ENCODE measurements around the gene RBAK. TPM values are rescaled to one million over a fixed set of nuclear protein-coding genes. Genes with fewer than 3 reads are reported as not detected.
"Not testable (repeated sequence)": the region's sequence is repeated elsewhere in the genome, so short reads cannot be mapped to it uniquely, and the experiment has no call there.

Gene RBAK
- total RNA-seq, 4 donors from 2014 or later = 7.6 to 12.0 (median 9.7) TPM

DNA sequence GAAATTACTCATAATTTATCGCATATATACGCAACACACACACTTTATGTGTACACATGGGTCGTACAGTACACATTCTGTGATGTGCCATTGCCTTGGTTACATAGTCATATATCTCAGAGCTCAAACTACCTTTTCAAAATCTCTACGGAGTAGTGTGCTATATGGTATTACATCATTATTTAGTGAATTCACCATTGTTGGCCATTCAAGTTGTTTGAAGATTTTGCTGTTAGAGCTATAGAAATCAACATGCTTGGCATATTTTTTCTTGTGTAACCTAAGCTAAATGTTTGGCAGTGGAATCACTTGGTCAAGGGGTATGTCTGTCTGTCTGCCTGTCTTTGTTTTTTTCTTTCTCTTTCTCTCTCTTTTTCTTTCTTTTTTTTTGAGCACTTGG lies 44.7 kb upstream of the RBAK start:
- intact Hi-C loops (cut with DNase I; ENCODE audit: low total_unique reads) = no loop called here
- no peak for TF ChIP-seq POLR2A (IDR thresholded peaks at IDR 0.05)
- TF ChIP-seq, protein P1, sequence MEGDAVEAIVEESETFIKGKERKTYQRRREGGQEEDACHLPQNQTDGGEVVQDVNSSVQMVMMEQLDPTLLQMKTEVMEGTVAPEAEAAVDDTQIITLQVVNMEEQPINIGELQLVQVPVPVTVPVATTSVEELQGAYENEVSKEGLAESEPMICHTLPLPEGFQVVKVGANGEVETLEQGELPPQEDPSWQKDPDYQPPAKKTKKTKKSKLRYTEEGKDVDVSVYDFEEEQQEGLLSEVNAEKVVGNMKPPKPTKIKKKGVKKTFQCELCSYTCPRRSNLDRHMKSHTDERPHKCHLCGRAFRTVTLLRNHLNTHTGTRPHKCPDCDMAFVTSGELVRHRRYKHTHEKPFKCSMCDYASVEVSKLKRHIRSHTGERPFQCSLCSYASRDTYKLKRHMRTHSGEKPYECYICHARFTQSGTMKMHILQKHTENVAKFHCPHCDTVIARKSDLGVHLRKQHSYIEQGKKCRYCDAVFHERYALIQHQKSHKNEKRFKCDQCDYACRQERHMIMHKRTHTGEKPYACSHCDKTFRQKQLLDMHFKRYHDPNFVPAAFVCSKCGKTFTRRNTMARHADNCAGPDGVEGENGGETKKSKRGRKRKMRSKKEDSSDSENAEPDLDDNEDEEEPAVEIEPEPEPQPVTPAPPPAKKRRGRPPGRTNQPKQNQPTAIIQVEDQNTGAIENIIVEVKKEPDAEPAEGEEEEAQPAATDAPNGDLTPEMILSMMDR (IDR thresholded peaks at IDR 0.05) = no peak

DNA sequence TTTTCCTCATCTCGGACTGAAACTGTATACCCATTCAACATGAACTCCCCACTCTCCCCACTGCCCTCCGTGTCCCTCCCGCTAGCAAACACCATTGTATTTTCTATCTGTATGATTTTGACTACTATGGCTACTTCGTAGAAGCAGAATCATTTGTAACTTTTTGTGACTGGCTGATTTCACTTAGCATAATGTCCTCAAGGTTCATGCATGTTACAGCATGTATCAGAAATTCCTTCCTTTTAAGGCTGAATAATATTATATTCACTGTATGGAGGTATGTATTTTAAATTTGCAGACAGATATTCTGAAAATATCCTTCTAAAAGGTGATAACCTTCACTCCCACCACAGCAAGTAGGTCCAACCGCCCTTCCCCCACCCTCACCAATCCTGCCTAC lies 43.7 kb upstream of the RBAK start:
- no peak for DNase-seq (ENCODE audit: low spot score in 2 of 2)
- 63 to 75% methylated on average over 5 of the region's 5 CpGs for WGBS, 2 donors
- intact Hi-C loops (cut with DNase I; ENCODE audit: low total_unique reads) = no loop called here
- no peak for TF ChIP-seq POLR2A (IDR thresholded peaks at IDR 0.05)
- TF ChIP-seq, protein P1 (IDR thresholded peaks at IDR 0.05) = no peak
- H3K4me3 ChIP-seq (ENCODE audit: low read depth, poor library complexity, severe bottlenecking) = no peak overlapping the region

More for the DNA sequence above, 44.7 kb upstream of the RBAK start:
- WGBS, 2 donors = 92 to 94% methylated on average over 4 of the region's 4 CpGs
- H3K4me3 ChIP-seq (ENCODE audit: low read depth, poor library complexity, severe bottlenecking) = no peak overlapping the region
- no peak for DNase-seq (ENCODE audit: low spot score in 2 of 2)

DNA sequence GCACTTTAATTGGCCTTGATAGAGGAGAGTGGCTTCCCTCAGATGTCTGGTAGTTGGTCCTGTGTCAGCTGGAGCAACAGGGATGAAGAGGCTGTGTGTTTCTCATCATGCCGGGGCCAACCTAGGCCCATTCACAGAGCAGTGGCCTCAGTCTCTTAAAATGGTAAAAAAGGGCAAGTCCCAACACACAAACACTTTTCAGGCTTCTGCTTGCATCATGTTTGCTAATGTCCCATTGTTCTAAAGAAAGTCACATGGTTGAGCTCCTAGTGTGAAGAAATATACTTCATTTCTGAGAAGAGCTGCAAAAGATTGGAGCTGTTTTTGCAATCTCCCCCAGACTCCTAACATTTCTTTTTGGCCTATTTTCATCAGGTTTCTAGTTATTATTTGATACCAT lies 40.6 kb upstream of the RBAK start:
- no peak overlapping the region for H3K4me3 ChIP-seq (ENCODE audit: low read depth, poor library complexity, severe bottlenecking)
- no peak for TF ChIP-seq POLR2A (IDR thresholded peaks at IDR 0.05)
- TF ChIP-seq, protein P1 (IDR thresholded peaks at IDR 0.05) = no peak
- peak in 1 of 2 donors; percentile 29 for DNase-seq (ENCODE audit: low spot score in 2 of 2)
- 57 to 86% methylated on average over 1 of the region's 1 CpG for WGBS, 2 donors
- intact Hi-C loops (cut with DNase I; ENCODE audit: low total_unique reads) = no loop called here

DNA sequence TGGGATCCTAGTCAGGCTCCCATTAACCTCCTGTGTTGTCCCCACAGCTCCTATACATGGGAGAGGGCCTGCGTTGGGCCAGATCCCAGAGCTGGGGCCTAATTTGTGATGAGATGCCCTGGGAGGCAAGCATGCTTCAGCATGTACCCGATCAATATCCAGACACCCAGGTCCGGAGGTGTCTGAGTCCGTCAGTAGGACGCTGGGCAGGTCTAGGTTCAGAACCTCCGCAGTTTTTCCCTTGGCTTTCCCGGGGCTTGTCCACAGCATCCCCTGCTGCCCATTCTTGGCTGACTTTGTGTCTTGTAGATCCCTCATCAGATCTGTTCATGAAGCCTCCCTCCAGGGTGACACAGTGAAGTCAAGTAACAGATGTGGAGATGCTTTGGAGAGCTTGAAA lies 32.7 kb upstream of the RBAK start:
- TF ChIP-seq, protein P1 (IDR thresholded peaks at IDR 0.05) = no peak
- no peak for TF ChIP-seq POLR2A (IDR thresholded peaks at IDR 0.05)
- H3K4me3 ChIP-seq (ENCODE audit: low read depth, poor library complexity, severe bottlenecking) = no peak overlapping the region
- peak in 1 of 2 donors; percentile 43 for DNase-seq (ENCODE audit: low spot score in 2 of 2)
- intact Hi-C loops (cut with DNase I; ENCODE audit: low total_unique reads) = no loop called here
- 76 to 87% methylated on average over 6 to 7 of the region's 7 CpGs for WGBS, 2 donors

DNA sequence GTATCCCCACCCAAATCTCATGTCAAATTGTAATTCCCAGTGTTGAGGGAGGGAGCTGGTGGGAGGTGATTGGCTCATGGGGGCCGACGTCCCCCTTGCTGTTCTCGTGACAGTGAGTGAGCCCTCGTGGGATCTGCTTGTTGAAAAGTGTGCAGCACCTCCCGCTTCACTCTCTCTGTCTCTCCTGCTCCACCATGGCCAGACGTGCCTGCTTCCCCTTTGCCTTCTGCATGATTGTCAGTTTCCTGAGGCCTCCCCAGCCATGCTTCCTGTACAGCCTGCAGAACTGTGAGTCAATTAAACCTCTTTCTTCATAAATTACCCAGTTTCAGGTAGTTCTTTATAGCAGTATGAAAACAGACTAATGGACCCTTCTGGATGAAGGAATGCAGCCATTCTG lies 29.7 kb upstream of the RBAK start:
- intact Hi-C loops (cut with DNase I; ENCODE audit: low total_unique reads); DNase-seq (ENCODE audit: low spot score in 2 of 2); H3K4me3 ChIP-seq (ENCODE audit: low read depth, poor library complexity, severe bottlenecking): not testable (repeated sequence)
- 87 to 88% methylated on average over 6 of the region's 6 CpGs for WGBS, 2 donors

DNA sequence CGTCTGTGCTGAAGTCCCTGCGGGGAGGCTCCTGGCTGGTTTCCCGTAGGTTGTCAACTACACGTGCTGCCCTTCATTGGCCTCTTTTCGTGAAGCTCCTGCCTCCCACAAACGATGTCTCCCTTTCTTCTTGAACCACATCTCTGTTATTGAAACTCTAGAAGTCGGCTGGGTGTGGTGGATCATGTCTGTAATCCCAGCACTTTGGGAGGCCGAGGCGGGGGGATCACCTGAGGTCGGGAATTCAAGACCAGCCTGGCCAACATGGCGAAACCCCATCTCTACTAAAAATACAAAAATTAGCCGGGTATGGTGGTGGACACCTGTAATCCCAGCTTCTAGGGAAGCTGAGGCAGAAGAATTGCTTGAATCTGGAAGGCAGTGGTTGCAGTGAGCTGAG lies 28.0 kb upstream of the RBAK start:
- WGBS, 2 donors = 94% methylated on average over 12 of the region's 12 CpGs
- peak in 1 of 2 donors; percentile 48 for DNase-seq (ENCODE audit: low spot score in 2 of 2)
- H3K4me3 ChIP-seq (ENCODE audit: low read depth, poor library complexity, severe bottlenecking); intact Hi-C loops (cut with DNase I; ENCODE audit: low total_unique reads): not testable (repeated sequence)

DNA sequence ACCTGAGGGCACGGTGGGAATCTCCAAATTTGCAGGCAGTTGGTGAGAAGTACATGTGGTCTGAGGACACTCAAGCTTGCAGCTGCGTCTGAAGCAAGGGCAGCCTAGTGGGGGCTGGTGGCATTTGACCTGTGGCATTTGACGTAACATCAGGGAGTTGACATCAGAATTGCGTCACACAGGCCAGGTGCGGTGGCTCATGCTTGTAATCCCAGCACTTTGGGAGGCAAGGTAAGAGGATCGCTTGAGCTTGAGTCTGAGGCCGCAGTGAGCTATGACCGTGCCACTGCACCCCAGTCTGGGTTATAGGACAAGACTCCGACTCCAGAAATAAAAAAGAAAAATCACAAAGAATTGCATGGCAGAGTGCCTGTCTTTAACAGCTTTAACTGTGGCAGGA lies 25.6 kb upstream of the RBAK start:
- peak in 1 of 2 donors; percentile 53 for DNase-seq (ENCODE audit: low spot score in 2 of 2)
- no peak overlapping the region for H3K4me3 ChIP-seq (ENCODE audit: low read depth, poor library complexity, severe bottlenecking)
- WGBS, 2 donors = 96 to 97% methylated on average over 9 of the region's 9 CpGs
- intact Hi-C loops (cut with DNase I; ENCODE audit: low total_unique reads) = no loop called here
- no peak for TF ChIP-seq POLR2A (IDR thresholded peaks at IDR 0.05)
- TF ChIP-seq, protein P1 (IDR thresholded peaks at IDR 0.05) = no peak

DNA sequence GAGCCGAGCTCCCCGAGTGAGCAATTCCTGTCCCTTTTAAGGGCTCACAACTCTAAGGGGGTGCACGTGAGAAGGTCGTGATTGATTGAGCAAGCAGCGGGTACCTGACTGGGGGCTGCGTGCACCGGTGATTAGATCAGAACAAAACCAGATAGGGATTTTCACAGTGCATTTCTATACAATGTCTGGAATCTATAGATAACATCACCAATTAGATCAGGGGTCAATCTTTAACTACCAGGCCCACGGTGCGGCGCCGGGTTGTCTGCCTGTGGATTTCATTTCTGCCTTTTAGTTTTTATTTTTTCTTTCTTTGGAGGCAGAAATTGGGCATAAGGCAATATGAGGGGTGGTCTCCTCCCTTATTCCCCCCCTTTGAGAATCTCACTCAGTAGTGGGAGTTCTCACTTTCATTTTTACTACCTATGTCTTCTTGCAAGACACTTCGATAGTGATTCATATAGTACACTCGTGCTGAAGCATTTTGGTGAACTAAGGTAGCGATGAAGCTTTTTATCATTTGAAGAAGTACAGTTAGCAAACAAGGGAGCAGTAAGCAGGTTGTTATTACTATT lies 24.6 kb upstream of the RBAK start:
- intact Hi-C loops (cut with DNase I; ENCODE audit: low total_unique reads); H3K4me3 ChIP-seq (ENCODE audit: low read depth, poor library complexity, severe bottlenecking): not testable (repeated sequence)
- WGBS, 2 donors = 91 to 93% methylated on average over 14 of the region's 14 CpGs
- peak in 1 of 2 donors; percentile 14 for DNase-seq (ENCODE audit: low spot score in 2 of 2)

DNA sequence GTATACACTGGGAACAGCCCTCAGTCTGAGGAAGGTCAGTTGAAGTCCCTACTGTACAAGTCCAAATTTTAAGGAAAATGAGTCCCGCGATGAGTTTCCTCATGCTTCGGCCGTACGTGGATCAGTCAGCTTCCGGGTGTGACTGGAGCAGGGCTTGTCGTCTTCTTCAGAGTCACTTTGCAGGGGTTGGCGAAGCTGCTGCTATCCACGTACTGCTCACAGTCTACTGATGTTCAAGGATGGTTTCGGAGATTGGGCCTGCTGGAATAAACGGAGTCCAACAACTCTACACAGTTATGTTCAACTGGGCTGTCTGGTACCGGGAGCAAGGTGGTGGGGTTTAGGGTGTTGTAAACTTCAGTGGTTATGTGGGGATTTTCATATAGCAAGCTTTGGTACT lies 22.0 kb upstream of the RBAK start:
- H3K4me3 ChIP-seq (ENCODE audit: low read depth, poor library complexity, severe bottlenecking); intact Hi-C loops (cut with DNase I; ENCODE audit: low total_unique reads): not testable (repeated sequence)
- DNase-seq (ENCODE audit: low spot score in 2 of 2) = peak in 1 of 2 donors; percentile 50
- 91 to 97% methylated on average over 12 of the region's 12 CpGs for WGBS, 2 donors

DNA sequence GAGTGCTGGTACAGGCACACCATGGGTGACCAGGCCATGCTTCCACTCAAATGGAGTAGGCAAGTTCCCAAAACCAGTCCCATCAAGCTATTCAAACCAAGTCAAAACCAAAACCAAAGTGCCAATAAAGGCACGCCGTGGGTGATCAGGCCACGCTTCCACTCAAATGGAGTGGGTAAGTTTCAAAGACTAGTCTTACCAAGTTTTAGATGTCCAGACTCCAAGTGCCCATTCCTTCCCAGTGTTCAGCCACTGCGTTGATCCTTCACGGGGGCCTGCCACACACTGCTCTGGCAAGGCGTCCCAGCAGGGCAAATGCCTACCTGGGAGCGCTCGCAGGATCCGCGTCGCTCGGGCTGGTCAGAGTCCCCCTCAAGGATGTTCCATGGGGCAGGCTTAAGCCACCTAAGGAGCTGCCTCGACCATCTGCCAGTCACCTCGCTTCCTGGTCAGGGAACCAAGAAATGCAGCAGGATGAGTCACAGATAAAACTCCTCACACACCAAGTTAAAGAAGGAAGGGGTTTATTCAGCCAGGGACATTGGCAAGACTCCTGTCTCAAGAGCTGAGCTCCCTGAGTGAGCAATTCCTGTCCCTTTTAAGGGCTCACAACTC lies 17.8 kb upstream of the RBAK start:
- H3K4me3 ChIP-seq (ENCODE audit: low read depth, poor library complexity, severe bottlenecking); intact Hi-C loops (cut with DNase I; ENCODE audit: low total_unique reads); DNase-seq (ENCODE audit: low spot score in 2 of 2): not testable (repeated sequence)
- 92 to 97% methylated on average over 14 of the region's 14 CpGs for WGBS, 2 donors
